GM18505 (cell line): ENCODE data around the gene COL1A1.

Experiments
- ATAC-seq: cut with Tn5 transposase; IDR thresholded peaks from one replicate; pipeline ENCODE4 v1.9.1; 2021; ENCODE audit not compliant: unreplicated experiment
- POLR2A ChIP-seq: IDR thresholded peaks from 4 replicates; pipeline ENCODE4 v1.6.1; 2011; ENCODE audit warnings: borderline replicate concordance; ENCODE audit not compliant: insufficient read depth, insufficient read length; ENCODE audit errors: extremely low read depth

The COL1A1 gene

GRCh38 chr17:50209472-50210239 is 8.2 kb upstream of the COL1A1 start:
- ATAC-seq, result no peak
- no peak for TF ChIP-seq POLR2A

- no peak for ATAC-seq
- no peak for TF ChIP-seq POLR2A
Measured at GRCh38 chr17:50209133-50209471, 7.7 kb upstream of the COL1A1 start.

- no peak for TF ChIP-seq POLR2A
- no peak for ATAC-seq
Measured at GRCh38 chr17:50208611-50209061, 7.2 kb upstream of the COL1A1 start.

DNA sequence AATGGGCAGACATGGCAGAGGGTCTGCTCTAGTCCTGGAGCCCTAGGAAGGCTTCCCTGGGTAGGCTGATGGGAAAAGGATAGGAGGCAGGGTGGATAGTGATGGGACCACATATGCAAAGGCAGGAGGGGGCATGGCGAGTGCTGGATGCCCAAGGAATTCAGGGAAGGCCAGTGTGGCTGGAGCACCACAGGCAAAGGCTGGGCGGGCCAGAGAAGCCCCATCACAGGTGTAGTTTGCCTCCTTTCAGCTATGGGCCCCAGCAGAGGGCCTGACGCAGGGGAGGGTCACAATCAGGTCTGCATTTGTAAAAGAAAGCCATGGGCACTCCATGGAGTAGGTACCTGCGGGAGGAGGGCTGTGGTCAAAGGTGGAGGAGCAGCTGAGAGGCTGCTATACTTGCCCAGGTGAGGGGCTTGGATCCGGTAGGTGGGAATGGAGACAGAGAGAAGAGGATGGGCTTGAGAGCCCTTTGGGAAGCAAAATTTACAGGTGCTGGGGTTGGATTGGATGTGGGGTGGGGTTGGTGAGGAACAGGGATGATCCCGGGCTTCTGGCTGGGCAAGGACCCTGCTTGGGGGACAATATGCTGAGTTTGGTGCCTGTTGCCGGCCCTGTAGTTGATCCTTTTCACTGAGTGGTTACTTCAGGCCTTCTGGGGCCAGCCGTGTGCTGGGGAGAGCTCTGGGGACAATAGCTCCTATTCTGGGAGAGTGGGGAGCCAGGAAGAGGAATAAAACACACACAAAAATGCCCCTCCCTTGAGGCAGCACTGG is 6.5 kb upstream of the COL1A1 start:
- no peak for ATAC-seq
- TF ChIP-seq POLR2A, result no peak

DNA sequence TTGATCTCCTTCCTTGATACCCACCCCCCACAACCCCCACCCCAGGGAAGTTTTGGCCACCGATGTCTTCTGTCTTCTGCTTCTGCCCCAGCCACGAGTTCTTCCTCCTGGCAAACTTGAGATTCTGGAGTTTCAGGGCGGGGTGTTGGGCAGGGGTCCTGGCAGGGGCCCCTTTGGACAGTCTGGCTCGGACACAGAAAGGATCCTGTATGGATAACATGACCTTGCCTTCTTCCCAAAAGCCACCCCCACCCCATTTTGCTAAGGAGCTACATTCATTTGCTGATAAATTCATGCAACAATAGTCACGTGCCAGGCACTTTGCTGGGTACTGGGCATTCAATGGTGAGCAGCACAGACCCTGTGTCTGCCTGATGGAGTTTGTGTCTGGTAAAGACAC is 5.9 kb upstream of the COL1A1 start:
- no peak for ATAC-seq
- no peak for TF ChIP-seq POLR2A

- no peak for TF ChIP-seq POLR2A
- no peak for ATAC-seq
Measured at GRCh38 chr17:50206604-50207293, 5.3 kb upstream of the COL1A1 start.

- ATAC-seq, result no peak
- TF ChIP-seq POLR2A, result no peak
Measured at GRCh38 chr17:50205963-50206505, 4.6 kb upstream of the COL1A1 start.

DNA sequence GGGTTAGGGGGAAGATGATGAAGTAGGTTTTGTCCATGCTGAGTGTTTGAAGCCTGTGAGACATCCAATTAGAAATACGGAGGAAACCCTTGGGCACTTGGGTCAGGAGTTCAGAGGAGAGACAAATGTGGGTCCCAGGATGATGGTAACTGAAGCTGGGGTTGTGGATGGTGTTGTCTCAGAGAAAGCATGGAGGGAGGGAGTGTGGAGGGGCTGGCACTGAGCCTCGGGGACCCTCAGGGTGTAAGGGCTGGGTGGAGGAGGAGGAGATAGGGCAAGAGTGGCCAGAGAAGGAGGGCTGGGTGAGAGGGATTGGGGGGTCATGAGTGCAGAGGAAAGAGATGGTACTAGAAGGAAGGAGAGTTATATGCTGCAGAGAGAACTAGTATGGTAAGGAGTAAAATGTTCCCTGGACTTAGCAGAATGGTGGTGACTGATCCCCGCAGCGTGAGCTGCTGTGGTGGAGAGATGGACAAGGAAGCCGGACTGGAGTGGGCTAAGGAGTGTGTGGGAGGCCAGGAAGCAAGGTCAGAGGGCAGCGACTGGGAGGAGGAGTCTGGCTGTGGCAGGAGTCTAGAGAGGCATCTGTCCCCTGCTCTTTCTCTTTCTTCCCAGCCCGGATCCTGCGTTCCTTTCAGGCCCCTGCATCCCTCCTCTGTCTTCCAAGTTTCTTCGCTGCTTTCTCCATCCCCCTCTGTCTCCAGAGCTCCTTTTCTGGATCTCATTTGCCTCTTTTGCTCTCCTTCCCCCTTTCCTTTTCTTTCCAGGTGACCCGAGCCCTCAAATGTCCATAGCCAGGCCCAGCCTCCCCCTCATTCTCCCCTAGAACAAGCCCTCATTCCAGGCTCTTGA is 3.9 kb upstream of the COL1A1 start:
- TF ChIP-seq POLR2A, result no peak

GRCh38 chr17:50204431-50204830 is 3.0 kb upstream of the COL1A1 start:
- TF ChIP-seq POLR2A, result no peak
- ATAC-seq, result no peak

More for the DNA sequence above, 3.9 kb upstream of the COL1A1 start:
- no peak for ATAC-seq

DNA sequence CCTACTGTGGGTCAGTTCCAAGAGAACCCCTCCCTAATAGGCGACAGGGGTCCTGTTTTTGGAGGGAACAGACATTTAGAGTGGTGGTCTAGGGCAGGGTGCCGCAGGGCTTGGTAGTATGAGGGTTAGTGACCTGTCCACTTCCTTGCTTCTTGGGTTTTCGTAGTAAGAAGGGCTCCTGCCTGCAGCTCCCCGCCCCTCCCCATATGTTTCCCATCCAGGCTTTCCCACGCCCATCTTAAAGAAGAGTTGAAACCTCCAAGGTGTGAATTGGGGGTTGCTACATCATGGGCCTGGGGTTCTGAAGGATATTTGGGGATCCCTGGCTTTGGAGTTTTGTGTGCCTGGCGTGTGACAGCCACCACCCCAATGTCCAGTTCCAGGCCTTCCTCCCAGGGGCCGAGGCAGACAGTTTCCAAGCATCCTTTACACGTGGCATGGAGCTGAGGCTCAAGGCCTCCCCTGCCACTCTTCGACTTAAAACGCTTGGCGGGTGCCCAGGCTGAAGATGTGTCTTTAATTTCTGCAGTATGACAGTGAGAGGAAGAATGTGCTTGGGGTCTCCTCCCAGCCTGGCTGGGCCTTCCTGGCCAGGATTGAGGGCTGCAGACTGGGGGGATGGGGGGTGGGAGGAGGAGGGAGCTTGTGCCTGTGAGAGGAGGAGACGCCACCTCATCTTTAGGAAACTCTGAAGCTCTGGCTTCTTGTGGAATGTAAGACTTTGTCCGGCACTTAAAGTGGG is 2.3 kb upstream of the COL1A1 start:
- ATAC-seq, result no peak

DNA sequence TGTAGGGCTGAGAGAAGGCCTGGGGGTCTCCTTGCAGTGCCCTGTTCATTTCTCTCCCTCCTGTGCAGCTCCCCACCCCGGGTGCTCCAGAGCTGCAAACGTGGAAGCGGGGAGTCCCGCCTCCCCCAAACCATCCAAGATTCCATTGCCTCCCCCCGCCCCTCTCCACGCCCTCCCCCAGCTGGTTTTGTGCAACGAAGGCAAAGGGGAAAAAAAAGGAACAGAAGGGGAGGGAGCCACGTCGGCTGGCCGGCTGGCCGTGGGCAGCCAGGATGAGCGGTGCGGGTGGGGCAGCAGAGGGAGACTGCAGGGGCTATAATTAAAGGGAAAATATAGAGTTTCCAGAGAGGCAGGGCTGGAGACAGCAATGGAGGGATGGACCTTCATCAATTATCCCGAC is 1.7 kb upstream of the COL1A1 start:
- no peak for TF ChIP-seq POLR2A
- ATAC-seq, result no peak

More for the DNA sequence above, 2.3 kb upstream of the COL1A1 start:
- no peak for TF ChIP-seq POLR2A
